Stomach (tissue), 4 donors: ENCODE data around the gene LGALS9.

Experiments
- CTCF ChIP-seq, 7 experiments: fragments of 450-650 bp in 4 of 7; fragments of 200-600 bp in 3 of 7; sonication (generic) in 3 of 7; IDR thresholded peaks; one replicate each; pipeline ENCODE4 v1.5.1; 2016 to 2019; ENCODE audit warnings: antibody characterized with exemption in 7 of 7, control low read depth in 2 of 7, mild to moderate bottlenecking in 1 of 7
- EP300 ChIP-seq: sonication (generic); formaldehyde crosslinking; IDR thresholded peaks from one replicate; pipeline ENCODE4 v1.6.1; 2017; ENCODE audit warnings: antibody characterized with exemption
- POLR2A ChIP-seq, 4 donors: fragments of 450-650 bp; IDR thresholded peaks; one replicate each; pipeline ENCODE4 v1.6.1; 2016; ENCODE audit warnings: antibody characterized with exemption in 4 of 4, control low read depth in 2 of 4, mild to moderate bottlenecking in 1 of 4, moderate library complexity in 1 of 4

- no peak for TF ChIP-seq EP300
- no peak for TF ChIP-seq POLR2A (IDR thresholded peaks at IDR 0.05)
- TF ChIP-seq CTCF (IDR thresholded peaks at IDR 0.05): peak in 5 of 7 experiments; percentile 42 to 85 (median 71)
Measured at GRCh38 chr17:27609611-27610303, 21.2 kb upstream of the LGALS9 start.
